K562 (cell line): ENCODE measurements around the gene GTPBP6.

Experiments used
- IRF9 ChIP-seq: fragments of 450-650 bp; IDR thresholded peaks from 2 replicates; pipeline ENCODE4 v1.6.1; 2016; ENCODE audit warnings: missing biosample characterization, missing genetic modification characterization
- KLF10 ChIP-seq: fragments of 250-450 bp; sonication (Bioruptor Pico); IDR thresholded peaks from 2 replicates; pipeline ENCODE4 v1.6.1; 2021; ENCODE audit warnings: matching md5 sums
- MAX ChIP-seq: sonication (generic); formaldehyde crosslinking; IDR thresholded peaks from 2 replicates; pipeline ENCODE4 v1.9.0; 2022; ENCODE audit warnings: mild to moderate bottlenecking, missing genetic modification reagents
- MXI1 ChIP-seq: IDR thresholded peaks from 2 replicates; pipeline ENCODE4 v1.6.1; 2011; ENCODE audit warnings: low read depth, mild to moderate bottlenecking, improper control_type of control experiment, low read length
- POLR2A ChIP-seq: fragments of 450-650 bp; conservative IDR thresholded peaks from 2 replicates; pipeline ENCODE4 v1.6.1; 2016
- TOE1 ChIP-seq, 2 experiments: fragments of 450-650 bp in 1 of 2; sonication (generic) in 1 of 2; formaldehyde crosslinking in 1 of 2; IDR thresholded peaks; 2 replicates each; pipeline versions ENCODE4 v1.7.1 to v1.8.0; 2016 to 2022; ENCODE audit warnings: borderline replicate concordance in 2 of 2, mild to moderate bottlenecking in 2 of 2, antibody characterized with exemption in 1 of 2, inconsistent platforms in 1 of 2, low read depth in 1 of 2, missing genetic modification reagents in 1 of 2, moderate library complexity in 1 of 2
- YBX1 ChIP-seq: fragments of 450-650 bp; IDR thresholded peaks from 2 replicates; pipeline ENCODE4 v1.7.1; 2016; ENCODE audit warnings: mild to moderate bottlenecking
- TF ChIP-seq, protein P1 (sequence below), 2 experiments: fragments of 450-650 bp in 1 of 2; sonication (generic) in 1 of 2; formaldehyde crosslinking in 1 of 2; IDR thresholded peaks in 1 of 2; conservative IDR thresholded peaks in 1 of 2; 2 replicates each; pipeline versions ENCODE4 v1.6.1 to v1.8.1; 2016 to 2023; ENCODE audit warnings: mild to moderate bottlenecking in 2 of 2, moderate library complexity in 2 of 2, inconsistent platforms in 1 of 2, missing genetic modification reagents in 1 of 2
- TF ChIP-seq, protein P2 (sequence below): sonication (generic); formaldehyde crosslinking; IDR thresholded peaks from 2 replicates; pipeline ENCODE4 v1.8.0; 2022; ENCODE audit warnings: mild to moderate bottlenecking, low read depth, missing genetic modification reagents

DNA sequence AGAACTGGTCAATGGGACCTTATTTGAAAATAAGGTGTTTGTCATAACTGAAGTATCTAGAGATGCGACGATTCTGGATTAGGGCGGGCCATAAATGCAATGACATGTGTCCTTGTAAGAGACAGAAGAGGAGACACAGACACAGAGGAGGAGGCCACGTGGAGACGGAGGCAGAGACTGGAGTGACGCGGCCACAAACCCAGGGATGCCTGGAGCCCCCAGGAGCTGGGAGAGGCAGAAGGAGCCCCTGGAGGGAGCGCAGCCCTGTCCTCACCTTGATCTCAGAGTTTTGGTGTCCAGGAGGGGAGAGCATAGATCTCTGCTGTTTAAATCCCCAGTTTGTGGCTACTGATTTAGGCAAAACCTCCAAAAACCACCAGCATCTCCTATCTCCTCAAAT lies 5.0 kb downstream of the GTPBP6 start:
- no peak for TF ChIP-seq TOE1 (IDR thresholded peaks at IDR 0.05; ENCODE audit: borderline replicate concordance)
- no peak for TF ChIP-seq TOE1 (CRISPR knock-in tag; IDR thresholded peaks at IDR 0.05; ENCODE audit: borderline replicate concordance, low read depth)
- TF ChIP-seq, protein P1, sequence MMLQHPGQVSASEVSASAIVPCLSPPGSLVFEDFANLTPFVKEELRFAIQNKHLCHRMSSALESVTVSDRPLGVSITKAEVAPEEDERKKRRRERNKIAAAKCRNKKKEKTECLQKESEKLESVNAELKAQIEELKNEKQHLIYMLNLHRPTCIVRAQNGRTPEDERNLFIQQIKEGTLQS (IDR thresholded peaks at IDR 0.05) = no peak
- TF ChIP-seq, protein P1 (CRISPR knock-in tag; conservative IDR thresholded peaks at IDR 0.05) = no peak
- no peak for TF ChIP-seq POLR2A
- TF ChIP-seq MXI1 = no peak
- TF ChIP-seq MAX (CRISPR knock-in tag) = no peak
- TF ChIP-seq IRF9 (tag) = no peak
- TF ChIP-seq, protein P2, sequence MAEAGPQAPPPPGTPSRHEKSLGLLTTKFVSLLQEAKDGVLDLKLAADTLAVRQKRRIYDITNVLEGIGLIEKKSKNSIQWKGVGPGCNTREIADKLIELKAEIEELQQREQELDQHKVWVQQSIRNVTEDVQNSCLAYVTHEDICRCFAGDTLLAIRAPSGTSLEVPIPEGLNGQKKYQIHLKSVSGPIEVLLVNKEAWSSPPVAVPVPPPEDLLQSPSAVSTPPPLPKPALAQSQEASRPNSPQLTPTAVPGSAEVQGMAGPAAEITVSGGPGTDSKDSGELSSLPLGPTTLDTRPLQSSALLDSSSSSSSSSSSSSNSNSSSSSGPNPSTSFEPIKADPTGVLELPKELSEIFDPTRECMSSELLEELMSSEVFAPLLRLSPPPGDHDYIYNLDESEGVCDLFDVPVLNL (CRISPR knock-in tag) = no peak
- TF ChIP-seq YBX1 = no peak
- TF ChIP-seq KLF10 (CRISPR knock-in tag) = no peak
